Tongue (tissue), 3 donors: ENCODE data around the gene GPR65. TPM values are rescaled to one million over a fixed set of nuclear protein-coding genes. Genes with fewer than 3 reads are reported as not detected.

ENCODE experiments used
- DNase-seq: peaks from one replicate; pipeline ENCODE4 v3.0.0-alpha.2; 2015
- small RNA-seq: library from RNA; depleted of rRNA; stranded (forward); fragments of <200 nt; gene quantifications from one replicate; pipeline ENCODE3, GENCODE V24; 2014; ENCODE audit warnings: low replicate concordance
- total RNA-seq: library from RNA; depleted of rRNA; stranded (reverse); fragments of >200 nt; gene quantifications from one replicate; pipeline ENCODE4 v1.2.3, GENCODE V29; 2014

The GPR65 gene
- total RNA-seq, 1 donor from 2014 or later: 0.41 TPM

GRCh38 chr14:88040146-88040545, 35.2 kb downstream of the GPR65 start:
- DNase-seq: no peak

GRCh38 chr14:88043529-88044443, 38.9 kb downstream of the GPR65 start:
- DNase-seq: no peak

- DNase-seq: no peak
Measured at GRCh38 chr14:88044444-88044758, 39.5 kb downstream of the GPR65 start.

GRCh38 chr14:88044776-88045446, 40.0 kb downstream of the GPR65 start:
- no peak for DNase-seq

GRCh38 chr14:88045705-88046104, 40.8 kb downstream of the GPR65 start:
- DNase-seq: no peak

- no peak for DNase-seq
Measured at GRCh38 chr14:88048351-88048750, 43.4 kb downstream of the GPR65 start.

GRCh38 chr14:88049266-88049665, 44.3 kb downstream of the GPR65 start:
- DNase-seq: no peak

- no peak for DNase-seq
Measured at GRCh38 chr14:88049936-88050335, 45.0 kb downstream of the GPR65 start.

GRCh38 chr14:88060576-88060975, 55.6 kb downstream of the GPR65 start:
- no peak for DNase-seq

GRCh38 chr14:88063811-88064210, 58.9 kb downstream of the GPR65 start:
- no peak for DNase-seq

Small RNA genes lying within 50 kb of the gene (small RNA-seq; reads per million reads assigned to genes)
- not detected for gene RNU6-835P

Other genes with a start within 250 kb of the GPR65 start
- gene GALC, start 12.0 kb upstream of the GPR65 start, total RNA-seq: 33.6 TPM